RWPE1 (cell line): ENCODE data around the gene CD300LG.
A peak's percentile ranks its signal among the peaks of the same experiment; 100 is the strongest.

ENCODE experiments used
- CTCF ChIA-PET: fragments of 350-600 bp; sonication (Branson Sonifier 250); formaldehyde crosslinking; extraction: SDS; loops from one replicate; lab custom pipeline; 2021; lab: Yijun Ruan, JAX
- POLR2A ChIA-PET: fragments of 400-600 bp; formaldehyde crosslinking; extraction: SDS; loops from one replicate; lab custom pipeline; 2020; ENCODE audit warnings: antibody characterized with exemption; ENCODE audit not compliant: low non-redundant PET; lab: Yijun Ruan, JAX
- DNase-seq: peaks from one replicate; pipeline ENCODE4 v3.0.0; 2012; ENCODE audit warnings: low spot score
- H3K27ac ChIP-seq: fragments of 450-650 bp; 2 replicates; pipeline ENCODE4 v1.5.1; 2017
- CTCF ChIP-seq: fragments of 450-650 bp; conservative IDR thresholded peaks from 2 replicates; pipeline ENCODE4 v1.5.1; 2017; ENCODE audit warnings: low read depth, mild to moderate bottlenecking

CD300LG gene

GRCh38 chr17:43813386-43813785 is 33.6 kb upstream of the CD300LG start:
- POLR2A ChIA-PET = no interaction called here
- CTCF ChIA-PET = interaction anchor here (0.7 to 1.0 kb wide), 3 partner anchors 9 to 33 kb away, joined by 5 to 6 read pairs (median 6); partner anchors contain the start of gene CD300LG
- TF ChIP-seq CTCF = no peak
- H3K27ac ChIP-seq = no peak overlapping the region
- DNase-seq = no peak

GRCh38 chr17:43814026-43814425 is 33.0 kb upstream of the CD300LG start:
- H3K27ac ChIP-seq = no peak overlapping the region
- no peak for TF ChIP-seq CTCF
- ChIA-PET POLR2A (no interaction called here), CTCF (interaction anchor here (0.6 to 1.0 kb wide), 4 partner anchors 8 to 84 kb away, joined by 3 to 6 read pairs (median 6); partner anchors contain the start of gene CD300LG)
- no peak for DNase-seq

GRCh38 chr17:43814714-43815113 is 32.3 kb upstream of the CD300LG start:
- TF ChIP-seq CTCF = no peak
- ChIA-PET CTCF (interaction anchor here (0.6 to 1.0 kb wide), 3 partner anchors 9 to 32 kb away, joined by 3 to 6 read pairs (median 4); partner anchors contain the start of gene CD300LG), POLR2A (no interaction called here)
- H3K27ac ChIP-seq = peak overlapping the region; percentile 64
- peak; percentile 51 for DNase-seq

GRCh38 chr17:43816336-43817320 is 30.3 kb upstream of the CD300LG start:
- DNase-seq = no peak
- ChIA-PET POLR2A (no interaction called here), CTCF (interaction anchor here (0.5 to 1.1 kb wide), 2 partner anchors 51 to 62 kb away, joined by 3 read pairs; no protein-coding TSS in a partner anchor)
- H3K27ac ChIP-seq = peak overlapping the region; percentile 64
- no peak for TF ChIP-seq CTCF

GRCh38 chr17:43817826-43818225 is 29.1 kb upstream of the CD300LG start:
- DNase-seq = no peak
- POLR2A ChIA-PET = no interaction called here
- no peak for TF ChIP-seq CTCF
- no peak overlapping the region for H3K27ac ChIP-seq
- CTCF ChIA-PET = interaction anchor here (0.5 to 0.7 kb wide), 2 partner anchors 52 to 88 kb away, joined by 3 read pairs; no protein-coding TSS in a partner anchor

GRCh38 chr17:43818966-43819365 is 28.0 kb upstream of the CD300LG start:
- ChIA-PET POLR2A (interaction anchor here (0.6 kb wide), 1 partner anchor 503 kb away, joined by 4 read pairs; no protein-coding TSS in a partner anchor), CTCF (interaction anchor here (0.6 kb wide), 1 partner anchor 86 kb away, joined by 4 read pairs; no protein-coding TSS in a partner anchor)
- no peak overlapping the region for H3K27ac ChIP-seq
- no peak for TF ChIP-seq CTCF
- DNase-seq = no peak
